ENCODE results near the gene C18orf54.

GRCh38 chr18:54381640-54382039, 23.9 kb downstream of the C18orf54 start:
- no peak for TF ChIP-seq CTCF (IDR thresholded peaks at IDR 0.05)
- TF ChIP-seq EZH2 (IDR thresholded peaks at IDR 0.05; ENCODE audit: borderline replicate concordance, insufficient read depth, low read depth, low read length, poor library complexity, severe bottlenecking): no peak
